GM19452 (cell line): Measurements from ENCODE around the gene KHDRBS2.

Source experiments
- ATAC-seq: cut with Tn5 transposase; IDR thresholded peaks from one replicate; pipeline ENCODE4 v1.9.1; 2021; ENCODE audit not compliant: unreplicated experiment

Gene KHDRBS2

GRCh38 chr6:61640463-61640862, 645.6 kb downstream of the KHDRBS2 start:
- ATAC-seq, result no peak
